GM12875 (cell line): ENCODE data around the gene SLC22A3.
"Not testable (repeated sequence)": the region's sequence is repeated elsewhere in the genome, so short reads cannot be mapped to it uniquely, and the experiment has no call there.

ENCODE experiments used
- H3K4me3 ChIP-seq: one replicate; pipeline ENCODE4 v1.5.1; 2011; ENCODE audit warnings: low read depth, low read length, control low read depth
- CTCF ChIP-seq: IDR thresholded peaks from 2 replicates; pipeline ENCODE4 v1.5.1; 2011; ENCODE audit warnings: low read depth, mild to moderate bottlenecking, control low read depth, inconsistent platforms, low read length, moderate library complexity, borderline replicate concordance; ENCODE audit not compliant: insufficient read depth

The SLC22A3 gene

DNA sequence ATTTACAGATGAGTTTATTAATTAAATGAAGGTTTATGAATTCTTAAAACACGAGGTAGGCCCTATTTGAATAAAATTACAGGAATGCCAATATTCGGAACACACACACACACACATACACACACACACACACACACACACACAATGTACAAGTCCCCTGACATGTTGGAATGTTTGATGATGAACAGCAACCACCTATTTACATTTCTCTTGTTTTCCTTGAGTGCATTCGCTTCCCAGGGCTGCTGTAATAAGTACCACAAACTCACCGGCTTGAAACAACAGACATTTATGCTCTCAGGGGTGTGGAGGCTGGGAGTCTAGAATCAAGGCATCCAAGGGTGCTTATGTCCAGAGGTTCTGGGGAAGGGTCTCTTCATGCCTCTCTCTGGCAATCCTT, 90.3 kb downstream of the SLC22A3 start:
- TF ChIP-seq CTCF, result no peak
- no peak overlapping the region for H3K4me3 ChIP-seq

- TF ChIP-seq CTCF, result no peak
- no peak overlapping the region for H3K4me3 ChIP-seq
Measured at GRCh38 chr6:160439751-160440150, 91.6 kb downstream of the SLC22A3 start.

GRCh38 chr6:160442151-160442550, 94.0 kb downstream of the SLC22A3 start:
- H3K4me3 ChIP-seq, result no peak overlapping the region
- TF ChIP-seq CTCF, result no peak

- H3K4me3 ChIP-seq, result no peak overlapping the region
- no peak for TF ChIP-seq CTCF
Measured at GRCh38 chr6:160445130-160445529, 97.0 kb downstream of the SLC22A3 start.

DNA sequence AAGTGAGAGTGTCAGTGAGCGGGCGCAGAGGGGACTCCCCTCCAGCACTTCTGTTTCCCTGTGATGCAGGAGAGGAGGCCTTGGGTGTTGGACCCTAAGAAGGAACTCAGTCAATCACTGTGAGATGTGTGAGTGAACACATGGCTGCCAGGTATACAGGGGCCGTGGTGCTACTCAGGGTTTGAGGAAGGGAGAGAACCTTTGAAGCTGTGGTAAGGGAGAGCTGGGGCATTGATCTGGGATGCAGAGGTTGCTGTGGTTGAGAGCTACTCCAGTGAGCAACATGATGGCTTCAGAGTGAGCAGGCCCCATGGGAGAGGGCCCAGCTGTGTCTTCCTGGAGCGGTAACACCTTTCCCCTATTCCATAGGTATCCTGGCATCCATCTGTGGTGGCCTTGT, 99.2 kb downstream of the SLC22A3 start:
- H3K4me3 ChIP-seq, result no peak overlapping the region
- no peak for TF ChIP-seq CTCF

- H3K4me3 ChIP-seq, result not testable (repeated sequence)
Measured at GRCh38 chr6:160449787-160450186, 101.6 kb downstream of the SLC22A3 start.

DNA sequence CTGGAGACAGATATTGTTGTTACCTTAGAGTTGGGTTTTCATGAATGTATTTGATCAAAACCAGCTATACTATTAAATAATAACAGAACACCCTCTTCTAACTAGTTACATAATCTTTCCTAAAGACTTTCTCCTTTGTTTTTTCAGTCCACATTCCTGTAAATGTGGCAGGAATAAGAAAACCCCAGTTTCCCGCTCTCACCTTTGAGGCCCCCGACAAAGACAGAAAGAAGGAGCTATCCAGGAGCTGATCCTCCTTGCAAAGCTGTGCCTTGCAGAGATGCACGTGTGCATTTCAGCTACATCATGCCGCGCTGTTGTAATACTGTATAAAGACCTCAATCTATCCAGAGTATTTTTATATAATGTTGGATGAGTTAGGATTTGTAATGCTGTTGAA, 102.7 kb downstream of the SLC22A3 start:
- no peak overlapping the region for H3K4me3 ChIP-seq
- no peak for TF ChIP-seq CTCF

DNA sequence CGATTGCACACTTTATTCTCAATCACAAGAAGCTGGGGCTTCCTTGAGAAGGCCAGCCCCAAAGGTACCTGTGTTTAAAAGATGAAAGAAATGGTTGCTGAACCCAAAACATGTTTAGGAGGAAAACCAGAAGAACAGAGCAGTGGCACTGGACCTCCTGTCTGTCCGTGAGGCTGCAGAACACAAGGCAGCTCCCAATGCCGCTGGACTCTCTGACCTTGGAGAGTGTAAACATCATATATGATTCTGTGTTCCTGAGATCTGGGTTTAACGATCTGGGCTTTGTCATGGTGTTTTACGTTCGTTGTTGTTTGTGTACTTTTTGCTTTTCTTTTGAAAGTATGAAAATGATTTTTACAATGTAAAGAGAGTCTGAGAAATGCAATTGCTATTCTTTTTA, 106.1 kb downstream of the SLC22A3 start:
- H3K4me3 ChIP-seq, result no peak overlapping the region
- no peak for TF ChIP-seq CTCF
